ENCODE data around the gene EDA.

Gene EDA

GRCh38 chrX:69615779-69616456 lies at the start of gene EDA:
Gene EDA, plus strand, starts transcription at chrX:69616113.
- DNase-seq (ENCODE audit: low read depth in 4 of 4, low spot score in 1 of 4), result peak; percentile 21 to 64 (median 46)

- no peak for DNase-seq (ENCODE audit: low read depth in 4 of 4, low spot score in 1 of 4)
Observed at GRCh38 chrX:69568828-69569227, 47.1 kb upstream of the EDA start.

- no peak for DNase-seq (ENCODE audit: low read depth in 4 of 4, low spot score in 1 of 4)
Observed at GRCh38 chrX:69597399-69597798, 18.5 kb upstream of the EDA start.

- no peak for DNase-seq (ENCODE audit: low read depth in 4 of 4, low spot score in 1 of 4)
Observed at GRCh38 chrX:69600182-69600581, 15.7 kb upstream of the EDA start.

GRCh38 chrX:69603566-69604194 lies 12.2 kb upstream of the EDA start:
- no peak for DNase-seq (ENCODE audit: low read depth in 4 of 4, low spot score in 1 of 4)

GRCh38 chrX:69605521-69605920 lies 10.4 kb upstream of the EDA start:
- DNase-seq (ENCODE audit: low read depth in 4 of 4, low spot score in 1 of 4), result no peak

- no peak for DNase-seq (ENCODE audit: low read depth in 4 of 4, low spot score in 1 of 4)
Observed at GRCh38 chrX:69607616-69608015, 8.3 kb upstream of the EDA start.

GRCh38 chrX:69613946-69614345 lies 2.0 kb upstream of the EDA start:
- DNase-seq (ENCODE audit: low read depth in 4 of 4, low spot score in 1 of 4), result no peak

GRCh38 chrX:69614886-69615285 lies 1.0 kb upstream of the EDA start:
- DNase-seq (ENCODE audit: low read depth in 4 of 4, low spot score in 1 of 4), result no peak

GRCh38 chrX:69615342-69615741 lies 571 bp upstream of the EDA start:
- DNase-seq (ENCODE audit: low read depth in 4 of 4, low spot score in 1 of 4), result no peak

GRCh38 chrX:69616457-69617203 lies 717 bp downstream of the EDA start:
- peak in 2 of 4 experiments; percentile 0 to 1 for DNase-seq (ENCODE audit: low read depth in 4 of 4, low spot score in 1 of 4)

- DNase-seq (ENCODE audit: low read depth in 4 of 4, low spot score in 1 of 4), result no peak
Observed at GRCh38 chrX:69618803-69619202, 2.9 kb downstream of the EDA start.

- DNase-seq (ENCODE audit: low read depth in 4 of 4, low spot score in 1 of 4), result no peak
Observed at GRCh38 chrX:69626129-69626528, 10.2 kb downstream of the EDA start.

- no peak for DNase-seq (ENCODE audit: low read depth in 4 of 4, low spot score in 1 of 4)
Observed at GRCh38 chrX:69627744-69628143, 11.8 kb downstream of the EDA start.

GRCh38 chrX:69630147-69630546 lies 14.2 kb downstream of the EDA start:
- no peak for DNase-seq (ENCODE audit: low read depth in 4 of 4, low spot score in 1 of 4)

GRCh38 chrX:69664693-69665092 lies 48.8 kb downstream of the EDA start:
- DNase-seq (ENCODE audit: low read depth in 4 of 4, low spot score in 1 of 4), result no peak

- DNase-seq (ENCODE audit: low read depth in 4 of 4, low spot score in 1 of 4), result no peak
Observed at GRCh38 chrX:69670001-69670555, 54.2 kb downstream of the EDA start.

GRCh38 chrX:69674891-69675290 lies 59.0 kb downstream of the EDA start:
- DNase-seq (ENCODE audit: low read depth in 4 of 4, low spot score in 1 of 4), result no peak

- no peak for DNase-seq (ENCODE audit: low read depth in 4 of 4, low spot score in 1 of 4)
Observed at GRCh38 chrX:69705818-69706217, 89.9 kb downstream of the EDA start.

- no peak for DNase-seq (ENCODE audit: low read depth in 4 of 4, low spot score in 1 of 4)
Observed at GRCh38 chrX:69718102-69718501, 102.2 kb downstream of the EDA start.

GRCh38 chrX:69724307-69724706 lies 108.4 kb downstream of the EDA start:
- DNase-seq (ENCODE audit: low read depth in 4 of 4, low spot score in 1 of 4), result no peak

GRCh38 chrX:69740317-69740716 lies 124.4 kb downstream of the EDA start:
- no peak for DNase-seq (ENCODE audit: low read depth in 4 of 4, low spot score in 1 of 4)
